Measurements from ENCODE around the gene KCNG4.

The KCNG4 gene

GRCh38 chr16:84181144-84181915, 58.5 kb downstream of the KCNG4 start:
- DNase-seq, result no peak

DNA sequence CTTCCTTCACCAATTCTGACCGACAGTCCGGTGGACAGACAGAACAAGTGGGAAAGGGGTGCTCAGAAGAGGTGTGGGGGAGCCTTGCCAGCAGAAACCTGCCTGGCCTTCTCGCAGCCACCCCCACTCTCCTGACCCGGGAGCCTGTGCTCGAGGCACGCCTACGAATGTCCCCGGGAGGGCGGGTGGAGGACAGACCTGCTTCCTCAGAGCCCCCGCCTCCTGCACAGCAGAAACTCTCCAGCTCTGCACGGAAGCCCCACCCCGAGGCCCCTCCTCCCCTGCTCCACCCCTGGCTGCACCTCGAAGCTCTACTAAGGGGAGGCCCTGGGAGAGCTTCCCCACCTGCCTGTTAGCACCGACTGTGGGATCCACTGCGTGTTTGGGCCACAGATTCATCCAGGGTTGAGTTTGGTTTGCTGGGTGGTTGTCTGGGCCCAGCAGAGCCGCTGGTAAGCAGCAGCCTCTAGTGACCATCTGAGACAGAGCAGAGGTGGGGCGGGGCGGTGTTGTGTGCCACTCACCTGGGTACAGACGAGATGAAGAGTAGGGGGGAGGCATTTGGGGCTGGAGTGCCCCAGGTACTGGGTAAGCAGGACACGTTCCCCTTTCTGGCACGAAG, 59.2 kb downstream of the KCNG4 start:
- no peak for DNase-seq

DNA sequence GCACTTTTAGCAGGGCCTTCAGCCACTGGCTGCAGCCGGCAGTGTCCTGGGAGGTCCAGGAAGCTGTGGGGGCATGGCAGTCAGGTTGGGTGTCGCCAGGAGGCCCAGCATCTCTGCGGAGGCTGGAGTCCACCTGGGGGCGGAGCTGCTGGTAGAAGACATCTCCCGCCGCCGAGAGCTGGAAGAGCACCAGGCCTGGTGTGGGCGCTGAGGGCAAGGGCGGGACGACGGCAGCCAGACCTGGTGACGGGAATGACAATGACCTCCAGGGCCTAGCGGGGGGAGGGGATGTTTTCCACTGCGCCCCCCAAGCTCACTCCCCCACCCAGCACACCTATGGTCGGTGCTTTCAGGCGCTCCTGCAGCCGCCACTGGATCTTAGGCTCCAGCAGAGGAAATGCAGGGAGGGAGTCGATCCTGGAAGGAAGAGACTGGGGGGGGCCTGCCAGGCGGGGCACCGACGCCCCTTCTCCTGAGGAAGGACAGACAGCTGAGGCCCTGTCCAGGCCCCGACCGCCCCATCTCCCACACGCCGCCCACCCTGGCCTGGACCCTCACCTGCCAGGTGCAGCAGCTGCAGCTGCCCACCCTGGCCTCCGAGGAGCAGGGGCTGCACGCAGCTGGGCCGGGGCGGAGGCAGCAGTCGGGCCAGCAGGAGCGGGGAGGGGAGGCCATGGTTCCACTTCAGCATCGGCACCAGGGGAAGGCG, 60.0 kb downstream of the KCNG4 start:
- no peak for DNase-seq

DNA sequence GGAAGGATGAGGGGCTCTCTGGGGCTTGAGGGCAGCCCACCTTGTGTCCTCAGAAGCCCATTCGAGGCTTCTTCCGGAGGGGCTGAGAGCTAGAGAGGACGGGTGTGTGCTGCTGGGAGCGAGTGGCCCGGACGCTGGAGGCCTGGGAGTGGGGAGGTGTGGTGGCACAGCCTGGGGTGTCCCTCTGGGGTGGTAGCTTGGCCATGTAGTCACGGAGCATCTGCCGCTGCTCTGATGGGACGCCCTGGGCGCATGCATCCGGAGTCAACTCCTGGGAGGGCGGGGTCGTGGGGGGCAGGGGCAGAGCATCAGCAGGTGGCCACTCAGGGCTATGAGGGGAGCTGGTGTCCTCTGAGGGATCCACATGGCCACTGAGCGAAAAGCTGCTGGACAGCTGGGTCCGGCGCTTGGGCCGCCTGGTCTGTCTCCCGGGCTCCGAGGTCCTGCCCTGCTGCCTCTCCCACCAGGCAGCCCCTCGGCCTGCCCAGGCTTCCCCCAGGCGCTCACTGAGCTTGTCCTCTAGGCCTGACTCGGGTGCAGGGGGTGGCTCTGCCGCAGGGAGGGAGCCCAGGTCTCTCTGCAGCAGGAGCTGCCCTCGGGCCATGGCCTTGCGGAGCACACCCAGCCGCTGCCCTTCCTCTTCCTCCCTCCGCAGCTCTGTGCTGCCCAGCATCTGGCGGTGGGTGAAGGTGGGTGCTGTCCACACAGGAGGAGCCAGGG, 60.8 kb downstream of the KCNG4 start:
- no peak for DNase-seq

DNA sequence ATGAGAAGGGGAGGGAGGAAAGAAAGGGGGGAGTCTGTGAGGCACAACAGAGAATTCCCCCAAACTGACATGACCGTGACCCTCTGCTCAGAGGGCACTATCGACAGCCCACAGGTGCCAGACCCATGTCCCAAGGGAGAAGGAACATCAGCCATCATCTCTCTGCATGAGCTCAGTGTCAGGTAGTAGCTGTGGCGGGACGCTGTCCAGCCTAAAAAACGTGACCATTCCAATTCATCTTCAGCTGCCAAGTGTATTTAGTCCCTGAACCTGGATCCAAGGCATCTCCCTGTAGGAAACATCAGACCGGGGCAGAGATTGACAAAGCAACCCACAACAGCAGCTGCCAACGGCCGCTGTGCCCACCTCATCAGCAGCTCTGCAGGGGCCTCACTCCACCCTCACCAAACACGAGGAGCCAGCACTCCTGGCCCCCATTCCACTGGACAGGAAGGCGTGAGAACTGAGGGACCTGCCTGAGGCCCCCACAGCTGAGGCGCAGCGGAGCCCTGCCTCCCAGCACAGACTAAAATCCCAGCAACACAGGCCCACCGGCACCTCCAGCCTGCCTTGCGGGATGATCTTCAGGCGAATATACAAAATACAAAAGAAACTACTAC, 61.6 kb downstream of the KCNG4 start:
- DNase-seq, result no peak

- no peak for DNase-seq
These were observed 62.1 kb downstream of the KCNG4 start for GRCh38 chr16:84177741-84178073.

DNA sequence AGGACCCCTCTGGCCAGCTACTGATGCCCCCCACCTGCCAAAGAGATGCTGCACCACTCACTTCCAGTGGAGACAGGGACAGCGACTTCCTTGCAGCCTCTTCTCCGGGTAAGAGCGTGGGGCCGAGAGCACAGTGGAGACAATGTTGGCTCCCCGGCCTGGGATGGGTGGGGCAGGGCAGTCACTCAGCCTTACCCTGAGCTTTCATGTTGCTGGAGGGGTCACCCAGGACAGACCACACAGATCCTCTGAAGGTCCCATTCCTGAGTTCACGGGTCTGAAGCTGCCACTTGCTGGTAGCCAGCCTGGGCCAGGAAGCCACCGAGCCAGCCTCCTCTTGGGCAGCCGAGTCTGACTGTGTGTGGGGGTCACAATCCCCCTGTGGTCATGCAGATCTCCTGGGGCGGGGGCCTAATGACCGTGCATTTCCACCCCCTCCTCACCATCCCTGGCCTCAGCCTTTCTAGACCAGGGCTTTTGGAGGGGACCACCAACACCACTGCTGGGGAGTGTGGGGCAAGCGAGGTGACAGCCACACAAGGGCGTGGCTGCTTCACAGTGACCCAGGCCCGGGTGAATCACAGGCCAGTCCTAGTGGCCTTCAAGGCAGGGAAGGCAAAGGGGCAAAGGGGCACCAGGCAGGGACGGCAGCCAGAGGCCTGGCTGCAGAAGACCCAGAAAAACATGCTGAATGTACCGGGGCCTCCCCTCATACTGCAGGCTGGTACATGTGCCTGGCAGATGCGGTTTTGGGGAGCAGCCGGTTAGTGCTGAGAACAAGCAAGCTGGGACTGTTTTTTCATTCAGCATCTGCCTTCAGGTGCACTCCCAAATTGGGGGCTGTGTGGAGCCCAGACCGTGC, 63.4 kb downstream of the KCNG4 start:
- DNase-seq, result no peak

GRCh38 chr16:84175350-84176081, 64.3 kb downstream of the KCNG4 start:
- DNase-seq, result no peak

DNA sequence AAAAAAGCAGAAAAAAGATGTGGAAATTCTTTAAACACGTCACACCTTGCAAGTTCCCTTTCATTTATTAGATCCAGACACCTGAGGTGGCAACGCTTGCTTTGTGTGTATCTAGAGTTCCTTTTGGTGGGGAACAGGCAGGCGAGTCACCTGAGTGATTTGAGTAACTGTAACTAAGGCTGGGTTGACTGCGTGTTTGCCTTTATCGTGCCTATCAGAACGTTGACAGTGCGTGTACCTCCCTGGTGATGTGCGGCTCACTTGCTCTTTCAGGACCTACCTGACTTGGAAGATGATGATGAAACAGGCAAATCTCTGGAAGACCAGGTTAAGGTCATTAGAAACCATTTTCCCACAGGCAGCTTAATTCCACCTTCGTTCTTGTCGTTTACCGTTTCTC, 65.4 kb downstream of the KCNG4 start:
- DNase-seq, result no peak

GRCh38 chr16:84169765-84170310, 70.0 kb downstream of the KCNG4 start:
- DNase-seq, result no peak

Measured in cortex of kidney (tissue), 1 donor.